ENCODE measurements around the gene GALNTL6. TPM values are rescaled to one million over a fixed set of nuclear protein-coding genes. Genes with fewer than 3 reads are reported as not detected.

Gene GALNTL6
- total and polyA plus RNA-seq, 7 experiments from 2014 or later: not detected

DNA sequence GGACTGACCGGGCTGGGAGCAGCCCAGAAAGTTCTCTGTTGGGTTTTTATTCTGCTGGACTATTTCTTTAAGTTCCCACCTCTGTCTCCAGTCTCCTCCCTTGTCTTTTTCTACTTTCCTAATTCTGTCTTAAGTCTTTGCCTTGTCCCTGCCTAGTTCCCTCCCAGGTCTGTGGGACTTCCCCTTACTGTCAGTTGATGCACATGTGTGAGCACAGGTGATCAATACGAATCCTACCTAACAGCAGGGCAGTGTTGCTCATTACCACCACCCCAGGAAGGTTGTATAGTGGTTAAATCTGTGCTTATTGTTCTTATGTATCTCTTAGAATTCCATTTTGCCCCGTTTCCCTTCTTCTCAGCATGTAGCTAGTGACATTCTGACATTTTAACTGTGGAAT, 62.1 kb downstream of the GALNTL6 start:
- H3K27me3 Mint-ChIP-seq: no peaks in the 10 kb centered on the region
- no peaks in the 10 kb centered on the region for H3K4me1 Mint-ChIP-seq
- POLR2A ChIA-PET: no interaction called here
- Histone ChIP-seq H3K27me3 (ENCODE audit: control insufficient read depth in 2 of 2, insufficient read depth in 2 of 2, low read length in 2 of 2) (no peaks in the 10 kb centered on the region), H3K4me3 (ENCODE audit: low read length) (no peak overlapping the region), H3K4me1 (ENCODE audit: control insufficient read depth in 2 of 2, insufficient read depth in 2 of 2, low read length in 2 of 2) (no peaks in the 10 kb centered on the region), H3K36me3 (ENCODE audit: control insufficient read depth in 2 of 3, insufficient read depth in 3 of 3, low read length in 3 of 3) (no peaks in the 10 kb centered on the region), H3K9me3 (ENCODE audit: control insufficient read depth in 2 of 3, low read length in 3 of 3) (no peaks in the 10 kb centered on the region), H3K27ac (ENCODE audit: low read depth, low read length) (no peak overlapping the region)
- intact Hi-C loops (cut with micrococcal nuclease): no loop called here
- CTCF ChIA-PET: interaction anchor here (0.7 kb wide), 1 partner anchor 468 kb away, joined by 3 read pairs; no protein-coding TSS in a partner anchor
- no peak for ATAC-seq
- H3K27ac Mint-ChIP-seq: no peak overlapping the region
- H3K4me3 Mint-ChIP-seq: no peak overlapping the region
- no peaks in the 10 kb centered on the region for H3K36me3 Mint-ChIP-seq
- DNase-seq: no peak
- peaks cover 0 to 9% (median 1%) of the 10 kb centered on the region in 11 donors for H3K9me3 Mint-ChIP-seq

DNA sequence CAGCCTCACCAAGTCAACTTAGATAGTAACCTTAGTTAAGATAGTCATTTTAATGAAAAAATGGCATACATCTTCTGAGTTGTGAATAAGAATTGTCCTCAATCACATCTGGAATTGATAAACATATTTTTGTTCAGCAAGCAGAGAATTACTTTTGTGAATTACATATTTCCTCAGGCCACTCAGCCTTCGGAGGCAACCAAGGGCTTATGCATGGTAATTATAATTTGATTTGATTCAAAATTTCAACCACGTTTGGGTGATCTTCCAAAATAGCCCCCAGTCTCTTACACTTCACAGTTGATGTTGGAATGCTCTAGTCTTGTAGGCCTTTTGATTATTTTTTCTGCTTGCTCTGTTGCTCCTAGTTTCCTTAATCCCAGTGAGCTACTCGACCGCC, 63.4 kb downstream of the GALNTL6 start:
- ChIA-PET CTCF (no interaction called here), POLR2A (interaction anchor here (0.6 kb wide), 1 partner anchor 86 kb away, joined by 4 read pairs; no protein-coding TSS in a partner anchor)
- Histone ChIP-seq H3K9me3 (ENCODE audit: control insufficient read depth in 2 of 3, low read length in 3 of 3) (no peaks in the 10 kb centered on the region), H3K36me3 (ENCODE audit: control insufficient read depth in 2 of 3, insufficient read depth in 3 of 3, low read length in 3 of 3) (no peaks in the 10 kb centered on the region), H3K4me1 (ENCODE audit: control insufficient read depth in 2 of 2, insufficient read depth in 2 of 2, low read length in 2 of 2) (no peaks in the 10 kb centered on the region), H3K27me3 (ENCODE audit: control insufficient read depth in 2 of 2, insufficient read depth in 2 of 2, low read length in 2 of 2) (no peaks in the 10 kb centered on the region), H3K27ac (ENCODE audit: low read depth, low read length) (no peak overlapping the region), H3K4me3 (ENCODE audit: low read length) (no peak overlapping the region)
- Mint-ChIP-seq H3K27me3 (no peaks in the 10 kb centered on the region), H3K9me3 (peaks cover 0 to 11% (median 1%) of the 10 kb centered on the region in 11 donors), H3K4me1 (no peaks in the 10 kb centered on the region), H3K27ac (no peak overlapping the region), H3K36me3 (no peaks in the 10 kb centered on the region), H3K4me3 (no peak overlapping the region)
- intact Hi-C loops (cut with micrococcal nuclease): no loop called here
- no peak for DNase-seq
- ATAC-seq: no peak

DNA sequence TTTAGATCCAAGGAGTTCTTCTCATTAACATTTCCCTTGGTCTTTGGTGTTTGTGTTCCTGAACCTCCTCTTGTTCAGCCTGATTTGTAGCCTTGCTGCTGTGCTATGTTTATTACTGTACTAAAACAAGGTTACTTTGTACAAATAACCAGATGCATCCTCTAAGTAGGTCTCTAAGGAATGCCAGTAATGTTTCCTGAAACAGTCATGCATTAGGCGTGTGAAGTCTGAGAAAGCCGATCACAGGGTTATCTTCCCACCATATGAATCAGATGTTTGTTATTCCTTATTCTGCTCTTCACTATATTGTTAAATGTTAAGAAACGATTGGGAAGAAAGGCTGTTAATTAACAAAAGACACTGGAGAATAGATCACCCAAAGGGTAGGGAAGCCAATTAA, 66.9 kb downstream of the GALNTL6 start:
- ATAC-seq (no peak), DNase-seq (no peak)
- Mint-ChIP-seq H3K36me3 (no peaks in the 10 kb centered on the region), H3K27ac (no peak overlapping the region), H3K4me3 (no peak overlapping the region), H3K9me3 (peaks cover 0 to 10% (median 2%) of the 10 kb centered on the region in 11 donors), H3K4me1 (no peaks in the 10 kb centered on the region), H3K27me3 (no peaks in the 10 kb centered on the region)
- Histone ChIP-seq H3K27me3 (ENCODE audit: control insufficient read depth in 2 of 2, insufficient read depth in 2 of 2, low read length in 2 of 2) (no peaks in the 10 kb centered on the region), H3K4me3 (ENCODE audit: low read length) (no peak overlapping the region), H3K27ac (ENCODE audit: low read depth, low read length) (no peak overlapping the region), H3K4me1 (ENCODE audit: control insufficient read depth in 2 of 2, insufficient read depth in 2 of 2, low read length in 2 of 2) (no peaks in the 10 kb centered on the region), H3K36me3 (ENCODE audit: control insufficient read depth in 2 of 3, insufficient read depth in 3 of 3, low read length in 3 of 3) (no peaks in the 10 kb centered on the region), H3K9me3 (ENCODE audit: control insufficient read depth in 2 of 3, low read length in 3 of 3) (no peaks in the 10 kb centered on the region)
- CTCF ChIA-PET: no interaction called here
- intact Hi-C loops (cut with micrococcal nuclease): no loop called here
- POLR2A ChIA-PET: no interaction called here

DNA sequence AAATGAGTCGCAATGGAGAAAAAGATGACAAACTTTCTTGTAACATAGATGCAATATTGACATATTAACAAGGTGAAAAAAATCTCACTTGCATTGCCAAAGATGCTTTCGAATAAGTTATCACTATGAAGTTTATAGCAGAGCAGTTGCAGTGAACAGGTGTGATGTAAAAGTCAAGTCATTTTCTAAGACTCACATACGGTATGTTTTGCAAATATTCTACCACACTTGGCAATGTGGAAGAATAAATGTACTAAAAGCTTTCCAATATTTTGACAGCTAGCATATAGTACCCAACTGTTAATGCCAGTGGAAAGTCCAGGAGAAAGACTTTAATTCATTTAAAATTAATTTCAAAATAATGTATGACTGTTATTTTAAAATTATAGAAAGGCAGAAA, 76.5 kb downstream of the GALNTL6 start:
- Histone ChIP-seq H3K27me3 (ENCODE audit: control insufficient read depth in 2 of 2, insufficient read depth in 2 of 2, low read length in 2 of 2) (no peaks in the 10 kb centered on the region), H3K4me1 (ENCODE audit: control insufficient read depth in 2 of 2, insufficient read depth in 2 of 2, low read length in 2 of 2) (no peaks in the 10 kb centered on the region), H3K4me3 (ENCODE audit: low read length) (no peak overlapping the region), H3K36me3 (ENCODE audit: control insufficient read depth in 2 of 3, insufficient read depth in 3 of 3, low read length in 3 of 3) (no peaks in the 10 kb centered on the region), H3K9me3 (ENCODE audit: control insufficient read depth in 2 of 3, low read length in 3 of 3) (no peaks in the 10 kb centered on the region), H3K27ac (ENCODE audit: low read depth, low read length) (no peak overlapping the region)
- ATAC-seq: no peak
- Mint-ChIP-seq H3K27ac (no peak overlapping the region), H3K4me3 (no peak overlapping the region), H3K9me3 (peaks cover 0 to 6% (median 2%) of the 10 kb centered on the region in 11 donors), H3K36me3 (no peaks in the 10 kb centered on the region), H3K27me3 (no peaks in the 10 kb centered on the region), H3K4me1 (no peaks in the 10 kb centered on the region)
- DNase-seq: no peak
- ChIA-PET CTCF (no interaction called here), POLR2A (no interaction called here)
- intact Hi-C loops (cut with micrococcal nuclease): no loop called here

DNA sequence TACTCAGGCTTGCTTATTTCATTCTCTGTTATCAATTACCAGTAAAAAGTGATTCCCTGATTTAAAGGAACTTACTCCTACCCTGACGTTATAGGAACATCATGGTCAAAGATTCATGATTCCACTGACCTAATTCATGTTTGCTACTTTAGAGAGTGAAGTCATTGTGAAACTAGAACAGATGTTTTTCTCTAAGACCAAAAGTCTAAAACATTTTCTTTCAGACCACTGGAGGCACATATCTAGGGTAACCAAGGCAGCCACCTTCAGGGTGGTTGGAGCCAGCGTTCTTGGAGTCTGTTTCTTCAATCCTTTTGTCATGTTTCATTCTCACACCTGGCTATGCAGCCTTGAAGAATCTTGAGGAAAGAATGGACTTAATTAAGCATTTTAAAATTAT, 77.8 kb downstream of the GALNTL6 start:
- no peaks in the 10 kb centered on the region for H3K27me3 ChIP-seq (ENCODE audit: control insufficient read depth in 2 of 2, insufficient read depth in 2 of 2, low read length in 2 of 2)
- intact Hi-C loops (cut with micrococcal nuclease): no loop called here
- no peaks in the 10 kb centered on the region for H3K4me1 Mint-ChIP-seq
- no peak for DNase-seq
- ChIA-PET POLR2A (no interaction called here), CTCF (no interaction called here)
- no peak overlapping the region for H3K27ac Mint-ChIP-seq
- H3K4me1 ChIP-seq (ENCODE audit: control insufficient read depth in 2 of 2, insufficient read depth in 2 of 2, low read length in 2 of 2): no peaks in the 10 kb centered on the region
- no peaks in the 10 kb centered on the region for H3K36me3 Mint-ChIP-seq
- no peaks in the 10 kb centered on the region for H3K27me3 Mint-ChIP-seq
- H3K27ac ChIP-seq (ENCODE audit: low read depth, low read length): no peak overlapping the region
- ATAC-seq: no peak
- no peak overlapping the region for H3K4me3 ChIP-seq (ENCODE audit: low read length)
- no peak overlapping the region for H3K4me3 Mint-ChIP-seq
- peaks cover 0 to 12% (median 4%) of the 10 kb centered on the region in 11 donors for H3K9me3 Mint-ChIP-seq
- no peaks in the 10 kb centered on the region for H3K9me3 ChIP-seq (ENCODE audit: control insufficient read depth in 2 of 3, low read length in 3 of 3)
- H3K36me3 ChIP-seq (ENCODE audit: control insufficient read depth in 2 of 3, insufficient read depth in 3 of 3, low read length in 3 of 3): no peaks in the 10 kb centered on the region

DNA sequence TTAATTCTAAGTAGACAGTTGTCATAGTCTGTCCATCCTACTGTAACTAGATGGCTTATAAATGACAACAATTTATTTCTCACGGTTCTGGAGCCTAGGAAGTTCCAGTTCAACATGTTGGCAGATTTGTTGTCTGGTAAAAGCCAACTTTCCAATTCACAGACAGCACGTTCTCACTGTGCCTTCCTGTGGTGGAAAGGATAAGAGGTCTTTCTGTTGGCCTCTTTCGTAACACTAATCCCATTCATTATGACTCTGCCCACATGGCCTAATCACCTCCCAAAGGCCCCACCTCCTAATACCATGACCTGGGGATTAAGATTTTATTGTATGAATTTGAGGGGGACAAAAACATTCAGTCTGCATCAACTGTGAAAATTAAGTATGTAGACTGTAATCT, 83.2 kb downstream of the GALNTL6 start:
- H3K27me3 Mint-ChIP-seq: no peaks in the 10 kb centered on the region
- peaks cover 0 to 18% (median 3%) of the 10 kb centered on the region in 11 donors for H3K9me3 Mint-ChIP-seq
- no peaks in the 10 kb centered on the region for H3K36me3 ChIP-seq (ENCODE audit: control insufficient read depth in 2 of 3, insufficient read depth in 3 of 3, low read length in 3 of 3)
- ChIA-PET POLR2A (no interaction called here), CTCF (no interaction called here)
- H3K36me3 Mint-ChIP-seq: no peaks in the 10 kb centered on the region
- no peaks in the 10 kb centered on the region for H3K27me3 ChIP-seq (ENCODE audit: control insufficient read depth in 2 of 2, insufficient read depth in 2 of 2, low read length in 2 of 2)
- H3K27ac Mint-ChIP-seq: no peak overlapping the region
- H3K9me3 ChIP-seq (ENCODE audit: control insufficient read depth in 2 of 3, low read length in 3 of 3): no peaks in the 10 kb centered on the region
- intact Hi-C loops (cut with micrococcal nuclease): no loop called here
- H3K4me3 ChIP-seq (ENCODE audit: low read length): no peak overlapping the region
- no peak for DNase-seq
- H3K4me1 Mint-ChIP-seq: no peaks in the 10 kb centered on the region
- ATAC-seq: no peak
- no peak overlapping the region for H3K27ac ChIP-seq (ENCODE audit: low read depth, low read length)
- H3K4me3 Mint-ChIP-seq: no peak overlapping the region
- H3K4me1 ChIP-seq (ENCODE audit: control insufficient read depth in 2 of 2, insufficient read depth in 2 of 2, low read length in 2 of 2): no peaks in the 10 kb centered on the region

DNA sequence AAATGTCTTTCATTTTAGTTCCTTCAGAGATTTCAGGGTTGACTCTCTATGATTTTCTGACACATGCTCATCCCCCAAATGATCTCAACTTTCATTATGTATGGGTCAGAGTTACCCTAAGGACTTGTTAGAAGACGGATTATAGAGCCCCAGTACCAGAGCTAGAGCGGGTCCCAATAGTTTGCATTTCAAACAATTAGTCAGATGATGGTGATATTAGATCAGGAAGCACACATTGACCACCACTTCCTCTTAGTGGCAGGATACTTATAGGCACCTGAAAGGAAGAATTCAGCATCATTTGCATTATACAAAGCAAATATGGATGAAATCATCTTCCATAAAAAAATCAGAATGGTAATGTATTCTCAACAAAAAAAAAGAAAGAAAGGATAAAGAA, 106.1 kb downstream of the GALNTL6 start:
- H3K4me3 ChIP-seq (ENCODE audit: low read length): no peak overlapping the region
- Mint-ChIP-seq H3K27me3 (no peaks in the 10 kb centered on the region), H3K27ac (no peak overlapping the region), H3K36me3 (no peaks in the 10 kb centered on the region), H3K9me3 (peaks cover 0 to 10% (median 3%) of the 10 kb centered on the region in 11 donors), H3K4me3 (no peak overlapping the region), H3K4me1 (no peaks in the 10 kb centered on the region)
- ATAC-seq: no peak
- H3K4me1 ChIP-seq (ENCODE audit: control insufficient read depth in 2 of 2, insufficient read depth in 2 of 2, low read length in 2 of 2): no peaks in the 10 kb centered on the region
- intact Hi-C loops (cut with micrococcal nuclease): no loop called here
- ChIA-PET POLR2A (no interaction called here), CTCF (no interaction called here)
- no peaks in the 10 kb centered on the region for H3K9me3 ChIP-seq (ENCODE audit: control insufficient read depth in 2 of 3, low read length in 3 of 3)
- no peak overlapping the region for H3K27ac ChIP-seq (ENCODE audit: low read depth, low read length)
- DNase-seq: no peak
- no peaks in the 10 kb centered on the region for H3K36me3 ChIP-seq (ENCODE audit: control insufficient read depth in 2 of 3, insufficient read depth in 3 of 3, low read length in 3 of 3)
- H3K27me3 ChIP-seq (ENCODE audit: control insufficient read depth in 2 of 2, insufficient read depth in 2 of 2, low read length in 2 of 2): no peaks in the 10 kb centered on the region

Data from naive thymus-derived CD4-positive, alpha-beta T cell (primary cell).